H1 (cell line): ENCODE measurements around the gene RHOH. TPM values are rescaled to one million over a fixed set of nuclear protein-coding genes. Genes with fewer than 3 reads are reported as not detected.

ENCODE experiments used
- CTCF ChIA-PET: fragments of 300-600 bp; sonication (Branson Sonifier 250); formaldehyde crosslinking; loops from one replicate; lab custom pipeline; 2021; ENCODE audit not compliant: partially characterized antibody; lab: Charles Lee
- POLR2A ChIA-PET: fragments of 300-600 bp; sonication (Branson Sonifier 250); formaldehyde crosslinking; loops from one replicate; lab custom pipeline; 2021; ENCODE audit warnings: inconsistent platforms; ENCODE audit not compliant: partially characterized antibody; lab: Charles Lee
- DNase-seq, 2 experiments: peaks; one replicate each; pipeline versions ENCODE4 v3.0.0 to v3.0.0-alpha.2; 2010 to 2022; ENCODE audit warnings: low spot score in 2 of 2, low read depth in 1 of 2, mixed read lengths in 1 of 2
- FAIRE-seq: peaks from 2 replicates; lab custom pipeline; 2011; peaks lifted over from hg19 to GRCh38; lab: Jason Lieb, UNC
- H2AFZ ChIP-seq: 2 replicates; pipeline ENCODE4 v1.8.1; 2012; ENCODE audit warnings: low read length, inconsistent platforms
- H2AK5ac ChIP-seq: 2 replicates; pipeline ENCODE4 v1.6.1; 2013; ENCODE audit warnings: low read depth, low read length
- H2BK120ac ChIP-seq: replicated peaks from 2 replicates; pipeline ENCODE3; 2013; ENCODE audit warnings: low read depth, low read length, inconsistent platforms
- H2BK12ac ChIP-seq: 2 replicates; pipeline ENCODE4 v1.6.1; 2013; ENCODE audit warnings: low read depth, low read length
- H2BK15ac ChIP-seq: 2 replicates; pipeline ENCODE4 v1.6.1; 2013; ENCODE audit warnings: low read length
- H2BK20ac ChIP-seq: 2 replicates; pipeline ENCODE4 v1.6.1; 2013; ENCODE audit warnings: low read length
- H2BK5ac ChIP-seq: 2 replicates; pipeline ENCODE4 v1.6.1; 2013; ENCODE audit warnings: low read depth, low read length
- H3K14ac ChIP-seq: 2 replicates; pipeline ENCODE4 v1.6.1; 2013; ENCODE audit warnings: inconsistent platforms; ENCODE audit not compliant: insufficient read length
- H3K18ac ChIP-seq: 2 replicates; pipeline ENCODE4 v1.6.1; 2013; ENCODE audit warnings: low read length; ENCODE audit errors: extremely low read depth
- H3K23ac ChIP-seq: 2 replicates; pipeline ENCODE4 v1.6.1; 2013; ENCODE audit warnings: inconsistent platforms; ENCODE audit not compliant: insufficient read length
- H3K23me2 ChIP-seq: 2 replicates; pipeline ENCODE4 v1.6.1; 2013; ENCODE audit warnings: low read depth, low read length
- H3K27ac ChIP-seq: 2 replicates; pipeline ENCODE4 v1.6.1; 2011; ENCODE audit warnings: low read depth, low read length, inconsistent platforms
- H3K27me3 ChIP-seq, 4 experiments: replicated peaks in 1 of 4; 1 replicate in 1 of 4; 2 replicates in 3 of 4; pipeline versions ENCODE4 v1.6.1 to v1.8.1; 2011 to 2013; ENCODE audit warnings: low read length in 3 of 4, mild to moderate bottlenecking in 3 of 4, inconsistent platforms in 2 of 4, mixed read lengths in 2 of 4, moderate library complexity in 1 of 4; ENCODE audit not compliant: control insufficient read depth in 3 of 4, insufficient read depth in 3 of 4; ENCODE audit errors: extremely low read depth in 1 of 4
- H3K36me3 ChIP-seq, 4 experiments: 2 replicates each; pipeline versions ENCODE4 v1.6.1 to v1.8.1; 2011 to 2013; ENCODE audit warnings: mild to moderate bottlenecking in 4 of 4, low read length in 3 of 4, moderate library complexity in 2 of 4, control low read depth in 1 of 4, inconsistent platforms in 1 of 4; ENCODE audit not compliant: insufficient read depth in 4 of 4, control insufficient read depth in 2 of 4
- H3K4ac ChIP-seq: replicated peaks from 2 replicates; pipeline ENCODE3; 2013; ENCODE audit warnings: low read length, low read depth, mixed read lengths, inconsistent platforms; ENCODE audit not compliant: insufficient read length
- H3K4me1 ChIP-seq, 4 experiments: replicated peaks in 1 of 4; 1 replicate in 1 of 4; 2 replicates in 3 of 4; pipeline versions ENCODE4 v1.6.1 to v1.8.1; 2011 to 2013; ENCODE audit warnings: low read length in 3 of 4, inconsistent platforms in 2 of 4, mixed read lengths in 1 of 4; ENCODE audit not compliant: insufficient read depth in 4 of 4, control insufficient read depth in 3 of 4
- H3K4me2 ChIP-seq, 2 experiments: 2 replicates each; pipeline versions ENCODE4 v1.6.1 to v1.8.1; 2011 to 2013; ENCODE audit warnings: low read depth in 2 of 2, low read length in 2 of 2, control low read depth in 1 of 2, inconsistent platforms in 1 of 2, mild to moderate bottlenecking in 1 of 2; ENCODE audit not compliant: insufficient read depth in 1 of 2
- H3K4me3 ChIP-seq, 4 experiments: fragments of 200-600, 300-600 bp in 1 of 4; sonication (generic), shearing (Covaris generic), sonication (Bioruptor Twin) in 1 of 4; 2 replicates each; pipeline versions ENCODE4 v1.5.1 to v1.8.1; 2011 to 2016; ENCODE audit warnings: low read length in 4 of 4, low read depth in 3 of 4, control low read depth in 2 of 4, inconsistent platforms in 2 of 4, mild to moderate bottlenecking in 2 of 4, mixed read lengths in 1 of 4, moderate library complexity in 1 of 4; ENCODE audit not compliant: insufficient read depth in 2 of 4; ENCODE audit errors: extremely low read depth in 1 of 4
- H3K56ac ChIP-seq: replicated peaks from 2 replicates; pipeline ENCODE3; 2013; ENCODE audit warnings: low read depth, mild to moderate bottlenecking, mixed read lengths, low read length, inconsistent platforms; ENCODE audit not compliant: insufficient read length
- H3K79me1 ChIP-seq: 2 replicates; pipeline ENCODE4 v1.6.1; 2013; ENCODE audit warnings: low read depth, low read length, control low read depth
- H3K79me2 ChIP-seq, 2 experiments: 2 replicates each; pipeline versions ENCODE4 v1.6.1 to v1.8.1; 2012 to 2013; ENCODE audit warnings: low read length in 2 of 2, mild to moderate bottlenecking in 2 of 2, inconsistent platforms in 1 of 2; ENCODE audit not compliant: insufficient read depth in 2 of 2, control insufficient read depth in 1 of 2
- H3K9ac ChIP-seq, 4 experiments: replicated peaks in 1 of 4; 1 replicate in 1 of 4; 2 replicates in 3 of 4; pipeline versions ENCODE4 v1.6.1 to v1.8.1; 2011 to 2013; ENCODE audit warnings: low read depth in 3 of 4, low read length in 3 of 4, control low read depth in 2 of 4, mild to moderate bottlenecking in 2 of 4, moderate library complexity in 2 of 4, inconsistent platforms in 1 of 4; ENCODE audit errors: extremely low read depth in 1 of 4
- H3K9me3 ChIP-seq, 2 experiments: 2 replicates each; pipeline versions ENCODE4 v1.6.1 to v1.8.1; 2012 to 2013; ENCODE audit warnings: mild to moderate bottlenecking in 2 of 2, moderate library complexity in 2 of 2, control low read depth in 1 of 2, inconsistent platforms in 1 of 2, low read depth in 1 of 2, low read length in 1 of 2, mixed read lengths in 1 of 2; ENCODE audit not compliant: insufficient read depth in 2 of 2
- H4K20me1 ChIP-seq, 2 experiments: replicated peaks in 1 of 2; 2 replicates each; pipeline versions ENCODE3 to v1.8.1; 2011 to 2013; ENCODE audit warnings: inconsistent platforms in 2 of 2, low read length in 2 of 2, mild to moderate bottlenecking in 1 of 2; ENCODE audit not compliant: insufficient read depth in 2 of 2, control insufficient read depth in 1 of 2
- H4K5ac ChIP-seq: 2 replicates; pipeline ENCODE4 v1.6.1; 2013; ENCODE audit warnings: low read length, low read depth, mixed read lengths, inconsistent platforms; ENCODE audit not compliant: insufficient read length
- H4K8ac ChIP-seq: 2 replicates; pipeline ENCODE4 v1.8.0; 2013; ENCODE audit warnings: mild to moderate bottlenecking, moderate library complexity, low read length, inconsistent platforms; ENCODE audit not compliant: insufficient read depth; ENCODE audit errors: extremely low read depth
- H4K91ac ChIP-seq: replicated peaks from 2 replicates; pipeline ENCODE3; 2013; ENCODE audit warnings: low read length, mixed read lengths, inconsistent platforms; ENCODE audit not compliant: insufficient read length
- ATF2 ChIP-seq: IDR thresholded peaks from 2 replicates; pipeline ENCODE4 v1.6.1; 2012; ENCODE audit warnings: low read length, inconsistent platforms
- CTCF ChIP-seq, 3 experiments: IDR thresholded peaks; 1 replicate in 2 of 3; 2 replicates in 1 of 3; pipeline versions ENCODE4 v1.5.1 to v1.6.1; 2011; ENCODE audit warnings: low read length in 3 of 3, mild to moderate bottlenecking in 3 of 3, inconsistent platforms in 2 of 3, low read depth in 1 of 3, moderate library complexity in 1 of 3; ENCODE audit not compliant: insufficient read depth in 1 of 3; ENCODE audit errors: control extremely low read depth in 1 of 3
- EZH2 ChIP-seq: fragments of 200-600 bp; sonication (generic); IDR thresholded peaks from 2 replicates; pipeline ENCODE4 v1.7.1; 2012; ENCODE audit warnings: low read depth, mild to moderate bottlenecking, moderate library complexity, low read length, inconsistent platforms; ENCODE audit not compliant: severe bottlenecking
- RAD21 ChIP-seq, 2 experiments: IDR thresholded peaks in 1 of 2; conservative IDR thresholded peaks in 1 of 2; 2 replicates each; pipeline ENCODE4 v1.6.1; 2011; ENCODE audit warnings: low read depth in 2 of 2, low read length in 2 of 2, improper control_type of control experiment in 1 of 2, inconsistent platforms in 1 of 2, mild to moderate bottlenecking in 1 of 2, moderate library complexity in 1 of 2
- SRF ChIP-seq: IDR thresholded peaks from 2 replicates; pipeline ENCODE4 v1.6.1; 2011; ENCODE audit warnings: mild to moderate bottlenecking, low read depth, low read length, moderate library complexity
- WGBS, 2 experiments: shearing (Covaris generic) in 1 of 2; methylation state at CpG; one replicate each; pipeline versions ENCODE4 v1.1.6 to v1.1.7; 2013 to 2015; ENCODE audit warnings: low lambda C conversion rate in 2 of 2, mixed read lengths in 2 of 2, inconsistent platforms in 1 of 2, low coverage in 1 of 2, missing lambda C conversion rate in 1 of 2; ENCODE audit not compliant: insufficient replicate concordance in 2 of 2, insufficient coverage in 1 of 2, insufficient read length in 1 of 2; ENCODE audit errors: extremely low coverage in 1 of 2, missing lambda C conversion rate in 1 of 2; 5-methylcytosine and 5-hydroxymethylcytosine counted together
- polyA plus RNA-seq, 7 experiments: library from polyadenylated mRNA; depleted of rRNA in 3 of 7; stranded (reverse) in 5 of 7; unstranded in 2 of 7; fragments of >200 nt in 5 of 7; fragments of 200-250 nt in 2 of 7; gene quantifications; 1 replicate in 5 of 7; 2 replicates in 1 of 7; 4 replicates in 1 of 7; pipeline versions ENCODE4 v1.2.1 to v1.2.3, GENCODE V29; 2011 to 2013; ENCODE audit warnings: missing spikeins in 2 of 7, mixed read lengths in 2 of 7
- total RNA-seq: library from RNA; stranded (reverse); fragmentation: NEBNext Ultra II Directional; extraction: Animal tissue kit (Norgen Biotek cat#: 25700); gene quantifications from 2 replicates; pipeline ENCODE4 v1.2.1, GENCODE V29; 2021

Gene RHOH
- total and polyA plus RNA-seq, 2 of the 8 experiments (the other 6 are each of a cell fraction or from before 2014, with no cell fraction given) = 5.9 to 6.9 TPM

GRCh38 chr4:40246011-40246900 lies 49.4 kb downstream of the RHOH start:
- WGBS, 2 experiments = 70% methylated on average over 9 of the region's 9 CpGs; no CpG with 5 or more reads in 1 of the 2 experiments
- DNase-seq = peak in 1 of 2 experiments; percentile 55
- H2AFZ ChIP-seq = no peak overlapping the region

More at GRCh38 chr4:40246011-40246900, 49.4 kb downstream of the RHOH start:
- H2BK12ac ChIP-seq = peak overlapping the region; percentile 40; the same call in 1 of the 2 replicates
- no peak overlapping the region for H3K4ac ChIP-seq
- H3K14ac ChIP-seq = no peak overlapping the region
- H3K4me2 ChIP-seq = no peak overlapping the region
- no peak overlapping the region; the same call in 1 of the 2 replicates for H2AK5ac ChIP-seq
- H2BK15ac ChIP-seq = peak overlapping the region; percentile 99; the same call in 1 of the 2 replicates
- no peaks in the 10 kb centered on the region for H3K79me2 ChIP-seq
- H4K8ac ChIP-seq = no peak overlapping the region
- no peak overlapping the region for H3K23ac ChIP-seq
- H2BK120ac ChIP-seq = no peak overlapping the region
- H4K5ac ChIP-seq = no peak overlapping the region
- FAIRE-seq = peak; percentile 72
- H3K79me1 ChIP-seq = no peaks in the 10 kb centered on the region
- H3K27ac ChIP-seq = no peak overlapping the region
- H3K4me1 ChIP-seq = no peaks in the 10 kb centered on the region; a peak in 2 of 7 replicates
- no peak overlapping the region for H3K56ac ChIP-seq
- peak overlapping the region; percentile 83; the same call in 1 of the 2 replicates for H2BK5ac ChIP-seq
- no peak overlapping the region for H3K18ac ChIP-seq
- TF ChIP-seq RAD21 (IDR thresholded peaks at IDR 0.05 in 1 of 2, conservative IDR thresholded peaks at IDR 0.05 in 1 of 2; ENCODE audit: low read depth in 2 of 2, low read length in 2 of 2) (peak; percentile 49 to 65), ATF2 (no peak), EZH2 (no peak), SRF (no peak), CTCF (IDR thresholded peaks at IDR 0.05; ENCODE audit: control extremely low read depth in 1 of 3, insufficient read depth in 1 of 3, low read depth in 1 of 3, low read length in 3 of 3) (peak; percentile 44 to 57 (median 48))
- TF ChIP-seq, all 59 proteins: peak for 2
- Histone ChIP-seq H3K36me3 (no peaks in the 10 kb centered on the region; a peak in 1 of 8 replicates), H3K4me3 (no peak overlapping the region), H3K9ac (no peak overlapping the region), H2BK20ac (no peak overlapping the region), H4K91ac (no peak overlapping the region), H4K20me1 (no peaks in the 10 kb centered on the region), H3K23me2 (no peaks in the 10 kb centered on the region), H3K9me3 (no peaks in the 10 kb centered on the region), H3K27me3 (no peaks in the 10 kb centered on the region)
- POLR2A ChIA-PET = no interaction called here
- CTCF ChIA-PET = interaction anchor here (0.6 to 1.8 kb wide), 12 partner anchors 13 to 94 kb away, joined by 3 to 11 read pairs (median 3); no protein-coding TSS in a partner anchor
